ENCODE data around the gene TUBD1. TPM values are rescaled to one million over a fixed set of nuclear protein-coding genes. Genes with fewer than 3 reads are reported as not detected.

Gene TUBD1
- total and polyA plus RNA-seq, 9 donors, result 9.1 to 22.9 (median 13.9) TPM

DNA sequence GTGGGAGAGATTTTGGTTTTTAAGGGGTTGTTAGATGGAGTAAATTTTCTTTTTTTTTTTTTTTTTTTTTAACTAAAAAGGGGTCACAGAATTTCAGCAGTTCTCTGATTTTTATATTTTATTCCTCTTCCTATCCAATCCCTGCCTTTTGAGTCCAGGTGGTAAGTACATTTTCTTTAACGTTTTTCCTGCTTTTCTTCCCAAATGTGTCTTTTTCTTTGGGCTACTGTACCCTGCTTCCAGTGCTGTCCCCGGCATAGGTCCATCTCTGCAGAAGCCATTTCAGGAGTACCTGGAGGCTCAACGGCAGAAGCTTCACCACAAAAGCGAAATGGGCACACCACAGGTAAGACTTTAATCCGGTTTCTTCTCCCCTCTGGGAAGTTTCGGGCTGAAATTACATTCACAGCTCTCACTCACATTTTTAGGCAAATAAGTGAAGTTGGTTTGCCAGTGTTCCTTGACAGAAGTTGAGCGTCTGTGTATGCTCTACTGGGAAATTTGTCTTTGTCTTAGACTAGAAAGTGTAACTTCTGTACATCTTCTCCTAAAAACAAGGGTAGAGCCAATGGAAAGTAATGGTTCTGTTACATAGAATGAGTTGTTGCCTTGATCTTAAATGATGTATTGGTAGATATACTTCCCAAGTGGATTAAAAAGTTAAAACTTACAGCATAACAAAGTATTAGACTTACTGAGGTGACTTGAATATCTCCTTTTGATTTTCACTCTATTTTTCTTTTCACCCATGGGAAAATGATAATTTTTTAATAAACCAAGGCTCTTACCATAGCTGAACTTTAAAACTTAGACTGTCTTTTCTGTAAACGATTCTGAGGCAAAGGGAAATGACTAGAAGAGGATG lies 54.5 kb downstream of the TUBD1 start:
- TF ChIP-seq POLR2A (IDR thresholded peaks at IDR 0.05) (no peak), CTCF (IDR thresholded peaks at IDR 0.05) (no peak), EP300 (IDR thresholded peaks at IDR 0.05) (no peak)
- DNase-seq, result peak in 1 of 5 donors; percentile 25
- Histone ChIP-seq H3K36me3 (no peaks in the 10 kb centered on the region), H3K4me3 (peak overlapping the region; percentile 63), H3K27ac (peak overlapping the region; percentile 82 to 89), H3K27me3 (no peaks in the 10 kb centered on the region), H3K9me3 (no peaks in the 10 kb centered on the region), H3K4me1 (ENCODE audit: insufficient read depth) (peaks cover 3% of the 10 kb centered on the region)
- intact Hi-C loops (cut with DNase I), result no loop called here
- 1 to 3% (median 3%) methylated on average over 8 of the region's 8 CpGs for WGBS, 3 donors

GRCh38 chr17:59837308-59838051 lies 55.3 kb downstream of the TUBD1 start:
- H3K27ac ChIP-seq, result peak overlapping the region; percentile 82 to 89
- intact Hi-C loops (cut with DNase I), result no loop called here
- DNase-seq, result peak in 2 of 5 donors; percentile 59 to 79
- no peaks in the 10 kb centered on the region for H3K36me3 ChIP-seq
- no peaks in the 10 kb centered on the region for H3K9me3 ChIP-seq
- 1 to 2% (median 2%) methylated on average over 8 of the region's 8 CpGs for WGBS, 3 donors
- H3K27me3 ChIP-seq, result no peaks in the 10 kb centered on the region
- H3K4me3 ChIP-seq, result peak overlapping the region; percentile 63
- H3K4me1 ChIP-seq (ENCODE audit: insufficient read depth), result peaks cover 3% of the 10 kb centered on the region
- peak; percentile 93 for TF ChIP-seq EP300 (IDR thresholded peaks at IDR 0.05)
- no peak for TF ChIP-seq CTCF (IDR thresholded peaks at IDR 0.05)
- peak; percentile 16 for TF ChIP-seq POLR2A (IDR thresholded peaks at IDR 0.05)

GRCh38 chr17:59832883-59833379 lies 59.8 kb downstream of the TUBD1 start:
- Histone ChIP-seq H3K9me3 (no peaks in the 10 kb centered on the region), H3K27me3 (no peaks in the 10 kb centered on the region), H3K27ac (no peak overlapping the region), H3K4me3 (no peak overlapping the region), H3K36me3 (no peaks in the 10 kb centered on the region), H3K4me1 (ENCODE audit: insufficient read depth) (peaks cover 13% of the 10 kb centered on the region)
- no peak for DNase-seq
- WGBS, 3 donors, result 69 to 81% (median 72%) methylated on average over 4 of the region's 4 CpGs
- TF ChIP-seq CTCF (IDR thresholded peaks at IDR 0.05), result no peak
- intact Hi-C loops (cut with DNase I), result no loop called here

DNA sequence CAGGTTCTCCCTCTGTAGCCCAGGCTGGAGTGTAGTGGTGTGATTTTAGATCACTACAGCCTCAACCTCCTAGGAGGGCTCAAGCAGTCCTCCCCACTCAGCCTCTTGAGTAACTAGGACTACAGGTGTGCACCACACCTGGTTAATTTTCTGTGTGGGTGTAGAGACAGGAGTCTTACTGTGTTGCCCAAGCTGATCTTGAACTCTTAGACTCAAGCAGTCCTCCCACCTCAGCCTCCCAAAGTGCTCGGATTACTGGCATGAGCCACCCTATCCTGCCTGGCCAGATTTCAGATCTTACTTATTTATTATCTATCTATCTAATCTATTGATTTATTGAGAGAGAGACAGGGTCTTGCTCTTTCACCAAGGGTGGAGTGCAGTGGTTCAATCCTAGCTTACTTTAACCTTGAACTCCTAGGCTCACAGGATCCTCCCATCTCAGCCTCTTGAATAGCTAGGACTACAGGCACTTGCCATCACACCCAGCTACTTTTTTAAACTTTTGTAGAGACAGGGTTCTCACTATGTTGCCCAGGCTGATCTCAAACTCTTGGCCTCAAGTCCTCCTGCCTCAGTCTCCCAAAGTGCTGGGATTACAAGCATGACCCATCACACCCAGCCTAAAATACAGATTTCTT lies 61.8 kb downstream of the TUBD1 start:
- Histone ChIP-seq H3K27ac (peak overlapping the region in 1 of 2 donors; percentile 18), H3K4me1 (ENCODE audit: insufficient read depth) (peaks cover 13% of the 10 kb centered on the region), H3K27me3 (no peaks in the 10 kb centered on the region), H3K36me3 (no peaks in the 10 kb centered on the region), H3K4me3 (no peak overlapping the region), H3K9me3 (no peaks in the 10 kb centered on the region)
- DNase-seq, result no peak
- WGBS, 3 donors, result 36 to 63% (median 48%) methylated on average over 1 of the region's 1 CpG
- intact Hi-C loops (cut with DNase I), result no loop called here
- no peak for TF ChIP-seq CTCF (IDR thresholded peaks at IDR 0.05)
- no peak for TF ChIP-seq EP300 (IDR thresholded peaks at IDR 0.05)
- TF ChIP-seq POLR2A (IDR thresholded peaks at IDR 0.05), result no peak

Measured in ovary (tissue), 9 donors.